ENCODE results near the gene AOC3. TPM values are rescaled to one million over a fixed set of nuclear protein-coding genes. Genes with fewer than 3 reads are reported as not detected.

AOC3 gene
- total RNA-seq, 1 experiment from 2014 or later: 3.5 TPM

DNA sequence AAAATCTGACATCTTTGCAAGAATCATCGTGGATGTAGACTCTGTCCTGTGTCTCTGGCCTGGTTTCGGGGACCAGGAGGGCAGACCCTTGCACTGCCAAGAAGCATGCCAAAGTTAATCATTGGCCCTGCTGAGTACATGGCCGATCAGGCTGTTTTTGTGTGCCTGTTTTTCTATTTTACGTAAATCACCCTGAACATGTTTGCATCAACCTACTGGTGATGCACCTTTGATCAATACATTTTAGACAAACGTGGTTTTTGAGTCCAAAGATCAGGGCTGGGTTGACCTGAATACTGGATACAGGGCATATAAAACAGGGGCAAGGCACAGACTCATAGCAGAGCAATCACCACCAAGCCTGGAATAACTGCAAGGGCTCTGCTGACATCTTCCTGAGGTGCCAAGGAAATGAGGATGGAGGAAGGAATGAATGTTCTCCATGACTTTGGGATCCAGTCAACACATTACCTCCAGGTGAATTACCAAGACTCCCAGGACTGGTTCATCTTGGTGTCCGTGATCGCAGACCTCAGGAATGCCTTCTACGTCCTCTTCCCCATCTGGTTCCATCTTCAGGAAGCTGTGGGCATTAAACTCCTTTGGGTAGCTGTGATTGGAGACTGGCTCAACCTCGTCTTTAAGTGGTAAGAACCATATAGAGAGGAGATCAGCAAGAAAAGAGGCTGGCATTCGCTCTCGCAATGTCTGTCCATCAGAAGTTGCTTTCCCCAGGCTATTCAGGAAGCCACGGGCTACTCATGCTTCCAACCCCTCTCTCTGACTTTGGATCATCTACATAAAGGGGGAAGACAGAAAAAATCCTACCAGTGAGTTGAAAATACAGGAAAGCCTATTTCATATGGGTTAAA lies 49.7 kb downstream of the AOC3 start, which contains the start of gene G6PC1:
G6PC1 (plus strand) TSS at position 340 of the 872 bp plus-strand sequence; CDS start at position 418, 78 bp downstream.
- H3K27me3 Mint-ChIP-seq (ENCODE audit: unreplicated experiment): peaks cover 43% of the 10 kb centered on the region
- H3K36me3 Mint-ChIP-seq (ENCODE audit: insufficient read depth, unreplicated experiment): no peaks in the 10 kb centered on the region
- TF ChIP-seq, protein P1, sequence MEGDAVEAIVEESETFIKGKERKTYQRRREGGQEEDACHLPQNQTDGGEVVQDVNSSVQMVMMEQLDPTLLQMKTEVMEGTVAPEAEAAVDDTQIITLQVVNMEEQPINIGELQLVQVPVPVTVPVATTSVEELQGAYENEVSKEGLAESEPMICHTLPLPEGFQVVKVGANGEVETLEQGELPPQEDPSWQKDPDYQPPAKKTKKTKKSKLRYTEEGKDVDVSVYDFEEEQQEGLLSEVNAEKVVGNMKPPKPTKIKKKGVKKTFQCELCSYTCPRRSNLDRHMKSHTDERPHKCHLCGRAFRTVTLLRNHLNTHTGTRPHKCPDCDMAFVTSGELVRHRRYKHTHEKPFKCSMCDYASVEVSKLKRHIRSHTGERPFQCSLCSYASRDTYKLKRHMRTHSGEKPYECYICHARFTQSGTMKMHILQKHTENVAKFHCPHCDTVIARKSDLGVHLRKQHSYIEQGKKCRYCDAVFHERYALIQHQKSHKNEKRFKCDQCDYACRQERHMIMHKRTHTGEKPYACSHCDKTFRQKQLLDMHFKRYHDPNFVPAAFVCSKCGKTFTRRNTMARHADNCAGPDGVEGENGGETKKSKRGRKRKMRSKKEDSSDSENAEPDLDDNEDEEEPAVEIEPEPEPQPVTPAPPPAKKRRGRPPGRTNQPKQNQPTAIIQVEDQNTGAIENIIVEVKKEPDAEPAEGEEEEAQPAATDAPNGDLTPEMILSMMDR (IDR thresholded peaks at IDR 0.05; ENCODE audit: unreplicated experiment): no peak
- no peaks in the 10 kb centered on the region for H3K9me3 Mint-ChIP-seq (ENCODE audit: low read depth, unreplicated experiment)
- CTCF ChIA-PET: no interaction called here
- intact Hi-C loops (cut with micrococcal nuclease; ENCODE audit: unreplicated experiment): no loop called here
- no peak within 1 kb of the TSS for H3K27ac Mint-ChIP-seq (ENCODE audit: unreplicated experiment)
- no TSS peak for BruUV-seq (replicated peaks)
- no peak for DNase-seq
- H3K4me3 Mint-ChIP-seq (ENCODE audit: low read depth, unreplicated experiment): no peak within 1 kb of the TSS
- no peaks in the 10 kb centered on the region for H3K4me1 Mint-ChIP-seq (ENCODE audit: low read depth, unreplicated experiment)

DNA sequence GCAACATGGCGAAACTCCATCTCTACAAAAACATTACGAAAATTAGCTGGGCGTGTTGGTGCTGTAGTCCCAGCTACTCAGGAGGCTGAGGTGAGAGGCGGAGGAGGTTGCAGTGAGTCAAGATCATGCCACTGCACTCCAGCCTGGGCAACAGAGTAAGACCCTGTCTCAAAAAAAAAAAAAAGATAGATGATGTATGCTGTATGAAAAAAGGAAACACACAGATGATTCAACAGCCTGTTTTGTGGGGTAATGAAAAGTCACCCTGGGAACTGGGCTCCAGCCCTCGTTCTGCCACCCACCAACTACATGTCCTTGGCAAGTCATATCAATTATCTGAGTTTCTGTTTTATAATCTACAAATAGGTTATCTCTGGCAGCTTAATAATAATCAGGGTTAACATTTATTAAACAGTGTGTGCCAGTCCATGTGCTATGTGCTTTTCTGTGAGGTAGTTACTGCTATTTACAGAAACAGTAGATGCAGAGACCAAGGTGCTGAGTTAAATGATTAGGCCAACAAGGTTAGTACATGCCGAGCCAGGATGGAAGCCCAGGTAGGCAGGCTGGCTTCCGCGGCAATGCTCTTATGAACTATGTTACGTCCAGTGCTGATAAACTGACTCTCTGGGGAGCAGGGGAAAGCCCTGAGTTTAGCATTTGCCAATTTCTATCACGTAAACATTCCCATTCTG lies 50.7 kb downstream of the AOC3 start:
- H3K27ac Mint-ChIP-seq (ENCODE audit: unreplicated experiment): no peak overlapping the region
- H3K36me3 Mint-ChIP-seq (ENCODE audit: insufficient read depth, unreplicated experiment): no peaks in the 10 kb centered on the region
- CTCF ChIA-PET: no interaction called here
- peaks cover 52% of the 10 kb centered on the region for H3K27me3 Mint-ChIP-seq (ENCODE audit: unreplicated experiment)
- no peak for DNase-seq
- no peaks in the 10 kb centered on the region for H3K9me3 Mint-ChIP-seq (ENCODE audit: low read depth, unreplicated experiment)
- TF ChIP-seq, protein P1 (IDR thresholded peaks at IDR 0.05; ENCODE audit: unreplicated experiment): no peak
- H3K4me1 Mint-ChIP-seq (ENCODE audit: low read depth, unreplicated experiment): no peaks in the 10 kb centered on the region
- no peak overlapping the region for H3K4me3 Mint-ChIP-seq (ENCODE audit: low read depth, unreplicated experiment)
- no TSS peak for BruUV-seq (replicated peaks)
- intact Hi-C loops (cut with micrococcal nuclease; ENCODE audit: unreplicated experiment): no loop called here

DNA sequence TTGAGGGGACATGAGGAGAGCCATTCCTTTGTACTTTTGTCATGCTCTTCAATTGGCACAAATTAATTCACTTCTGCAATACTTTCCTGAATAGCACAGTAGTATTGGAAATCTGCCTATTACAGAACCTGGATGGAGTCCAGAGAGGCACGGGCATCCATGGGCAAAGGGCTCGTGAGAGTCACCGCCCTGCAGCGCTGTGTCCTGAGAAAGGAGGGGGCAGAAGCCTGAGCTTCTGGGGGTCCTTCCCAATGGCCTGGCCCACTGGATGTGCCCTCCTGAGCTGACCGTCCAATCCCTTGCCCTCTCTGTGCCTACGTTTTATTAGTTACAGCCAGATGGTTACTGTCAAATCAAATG lies 53.1 kb downstream of the AOC3 start:
- Mint-ChIP-seq H3K27ac (ENCODE audit: unreplicated experiment) (no peak overlapping the region), H3K4me3 (ENCODE audit: low read depth, unreplicated experiment) (no peak overlapping the region), H3K36me3 (ENCODE audit: insufficient read depth, unreplicated experiment) (no peaks in the 10 kb centered on the region), H3K9me3 (ENCODE audit: low read depth, unreplicated experiment) (no peaks in the 10 kb centered on the region), H3K4me1 (ENCODE audit: low read depth, unreplicated experiment) (no peaks in the 10 kb centered on the region), H3K27me3 (ENCODE audit: unreplicated experiment) (peaks cover 71% of the 10 kb centered on the region)
- TF ChIP-seq, protein P1 (IDR thresholded peaks at IDR 0.05; ENCODE audit: unreplicated experiment): no peak
- no TSS peak for BruUV-seq (replicated peaks)
- no peak for DNase-seq
- intact Hi-C loops (cut with micrococcal nuclease; ENCODE audit: unreplicated experiment): no loop called here
- CTCF ChIA-PET: no interaction called here

DNA sequence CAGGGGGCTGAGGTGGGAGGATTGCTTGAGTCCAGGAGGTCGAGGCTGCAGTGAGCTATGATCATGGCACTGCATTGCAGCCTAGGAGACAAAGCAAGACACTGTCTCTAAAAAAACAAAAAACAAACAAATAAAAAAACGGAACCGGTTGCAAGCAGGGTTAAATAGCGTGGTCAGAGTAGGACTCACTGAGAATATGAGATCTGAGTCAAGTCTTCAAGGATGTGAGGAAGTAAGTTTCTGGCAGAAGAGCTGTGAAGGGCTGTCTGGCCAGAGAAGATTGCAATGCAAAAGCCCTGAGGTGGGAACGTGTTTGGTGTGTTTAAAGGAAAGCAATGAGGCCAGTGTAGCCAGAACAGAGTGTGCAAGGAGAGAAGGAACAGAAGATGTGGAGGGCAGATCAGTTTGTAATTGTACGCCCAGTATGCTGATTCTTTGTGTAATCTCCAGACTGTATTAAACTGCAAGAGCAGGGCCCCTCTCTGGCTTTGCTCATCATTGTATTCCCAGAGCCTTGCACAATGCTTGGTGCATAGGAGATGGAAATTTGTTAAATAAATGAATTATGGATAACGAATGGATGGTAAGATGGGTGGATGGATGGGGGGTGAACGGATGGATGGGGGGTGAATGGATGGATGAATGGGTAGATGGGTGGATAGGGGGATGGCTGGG lies 55.9 kb downstream of the AOC3 start:
- intact Hi-C loops (cut with micrococcal nuclease; ENCODE audit: unreplicated experiment): no loop called here
- no peaks in the 10 kb centered on the region for H3K4me1 Mint-ChIP-seq (ENCODE audit: low read depth, unreplicated experiment)
- TF ChIP-seq, protein P1 (IDR thresholded peaks at IDR 0.05; ENCODE audit: unreplicated experiment): no peak
- H3K36me3 Mint-ChIP-seq (ENCODE audit: insufficient read depth, unreplicated experiment): no peaks in the 10 kb centered on the region
- H3K27ac Mint-ChIP-seq (ENCODE audit: unreplicated experiment): no peak overlapping the region
- DNase-seq: no peak
- BruUV-seq (replicated peaks): no TSS peak
- no peaks in the 10 kb centered on the region for H3K9me3 Mint-ChIP-seq (ENCODE audit: low read depth, unreplicated experiment)
- no peak overlapping the region for H3K4me3 Mint-ChIP-seq (ENCODE audit: low read depth, unreplicated experiment)
- peaks cover 83% of the 10 kb centered on the region for H3K27me3 Mint-ChIP-seq (ENCODE audit: unreplicated experiment)
- CTCF ChIA-PET: interaction anchor here (0.6 kb wide), 1 partner anchor 108 kb away, joined by 3 read pairs; the partner anchor contains the start of genes CNTD1 and COA3

Small RNA genes lying within 50 kb of the gene (microRNA-seq; reads per million reads assigned to microRNA genes)
- gene MIR6781: 7.0 reads per million, percentile 25 among the genes with 10 or more reads in this experiment

Other genes starting within 250 kb of the AOC3 start
- gene RETREG3, start 241.8 kb upstream of the AOC3 start, total RNA-seq (2022): 71.2 and 80.6 TPM in 2 replicates
- gene TUBG1, start 241.5 kb upstream of the AOC3 start, total RNA-seq (2022): 130 and 133 TPM in 2 replicates
- 23.6 and 26.1 TPM in 2 replicates for gene TUBG2, start 191.9 kb upstream of the AOC3 start, total RNA-seq (2022)
- gene PLEKHH3, start 174.2 kb upstream of the AOC3 start, total RNA-seq (2022): 35.2 and 45.0 TPM in 2 replicates
- gene CCR10, start 169.4 kb upstream of the AOC3 start, total RNA-seq (2022): 0.33 and 0.42 TPM in 2 replicates
- 1.2 and 1.3 TPM in 2 replicates for gene CNTNAP1, start 168.7 kb upstream of the AOC3 start, total RNA-seq (2022)
- gene EZH1, start 106.2 kb upstream of the AOC3 start, total RNA-seq (2022): 43.3 and 45.5 TPM in 2 replicates
- gene RAMP2, start 90.0 kb upstream of the AOC3 start, total RNA-seq (2022): not detected in 2 replicates
- 93.9 and 101 TPM in 2 replicates for gene VPS25, start 77.8 kb upstream of the AOC3 start, total RNA-seq (2022)
- 0.33 and 0.73 TPM in 2 replicates for gene WNK4, start 70.6 kb upstream of the AOC3 start, total RNA-seq (2022)
- gene COA3, start 52.5 kb upstream of the AOC3 start, total RNA-seq (2022): 98.8 and 99.9 TPM in 2 replicates
- 0.54 TPM in 1 of 2 replicates, not detected in the other for gene CNTD1, start 52.3 kb upstream of the AOC3 start, total RNA-seq (2022)
- 141 and 144 TPM in 2 replicates for gene BECN1, start 26.9 kb upstream of the AOC3 start, total RNA-seq (2022)
- gene PSME3, start 17.8 kb upstream of the AOC3 start, total RNA-seq (2022): 238 and 265 TPM in 2 replicates
- 10.5 and 14.4 TPM in 2 replicates for gene AOC2, start 6.6 kb upstream of the AOC3 start, total RNA-seq (2022)
- not detected in 2 replicates for gene G6PC1, start 49.6 kb downstream of the AOC3 start, total RNA-seq (2022)
- 93.7 and 96.6 TPM in 2 replicates for gene AARSD1, start 113.3 kb downstream of the AOC3 start, total RNA-seq (2022)
- gene PTGES3L, start 128.9 kb downstream of the AOC3 start, total RNA-seq (2022): 2.0 and 2.1 TPM in 2 replicates
- 32.8 and 35.4 TPM in 2 replicates for gene RUNDC1, start 129.4 kb downstream of the AOC3 start, total RNA-seq (2022)
- 1,193 and 1,292 TPM in 2 replicates for gene RPL27, start 147.2 kb downstream of the AOC3 start, total RNA-seq (2022)
- 98.6 and 195 TPM in 2 replicates for gene IFI35, start 155.6 kb downstream of the AOC3 start, total RNA-seq (2022)
- gene VAT1, start 171.2 kb downstream of the AOC3 start, total RNA-seq (2022): 149 and 156 TPM in 2 replicates
- gene RND2, start 174.0 kb downstream of the AOC3 start, total RNA-seq (2022): 0.15 and 0.40 TPM in 2 replicates